Measurements from ENCODE around the gene FNDC3B.

Gene FNDC3B

DNA sequence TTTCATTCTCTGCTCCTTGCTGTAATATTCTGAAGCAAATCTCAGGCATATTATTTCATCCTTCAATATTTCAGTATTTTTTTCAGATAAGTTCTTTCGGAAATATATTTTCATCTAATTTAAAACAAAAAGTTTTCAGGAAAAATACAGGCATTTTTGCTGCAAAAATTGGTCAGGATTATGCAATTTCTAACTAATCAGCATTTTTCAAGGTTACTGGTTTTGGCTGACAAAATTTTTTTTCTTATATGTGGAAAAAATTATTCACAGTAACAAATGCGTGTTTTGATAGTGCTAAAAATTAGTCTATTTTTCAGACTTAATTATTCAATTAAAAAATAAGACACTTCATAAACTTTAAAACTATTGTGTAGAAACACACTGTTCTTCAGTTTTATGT lies 31.4 kb downstream of the FNDC3B start:
- TF ChIP-seq, protein P1, sequence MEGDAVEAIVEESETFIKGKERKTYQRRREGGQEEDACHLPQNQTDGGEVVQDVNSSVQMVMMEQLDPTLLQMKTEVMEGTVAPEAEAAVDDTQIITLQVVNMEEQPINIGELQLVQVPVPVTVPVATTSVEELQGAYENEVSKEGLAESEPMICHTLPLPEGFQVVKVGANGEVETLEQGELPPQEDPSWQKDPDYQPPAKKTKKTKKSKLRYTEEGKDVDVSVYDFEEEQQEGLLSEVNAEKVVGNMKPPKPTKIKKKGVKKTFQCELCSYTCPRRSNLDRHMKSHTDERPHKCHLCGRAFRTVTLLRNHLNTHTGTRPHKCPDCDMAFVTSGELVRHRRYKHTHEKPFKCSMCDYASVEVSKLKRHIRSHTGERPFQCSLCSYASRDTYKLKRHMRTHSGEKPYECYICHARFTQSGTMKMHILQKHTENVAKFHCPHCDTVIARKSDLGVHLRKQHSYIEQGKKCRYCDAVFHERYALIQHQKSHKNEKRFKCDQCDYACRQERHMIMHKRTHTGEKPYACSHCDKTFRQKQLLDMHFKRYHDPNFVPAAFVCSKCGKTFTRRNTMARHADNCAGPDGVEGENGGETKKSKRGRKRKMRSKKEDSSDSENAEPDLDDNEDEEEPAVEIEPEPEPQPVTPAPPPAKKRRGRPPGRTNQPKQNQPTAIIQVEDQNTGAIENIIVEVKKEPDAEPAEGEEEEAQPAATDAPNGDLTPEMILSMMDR (IDR thresholded peaks at IDR 0.05; ENCODE audit: low read depth, low read length), result no peak
- TF ChIP-seq, protein P2, sequence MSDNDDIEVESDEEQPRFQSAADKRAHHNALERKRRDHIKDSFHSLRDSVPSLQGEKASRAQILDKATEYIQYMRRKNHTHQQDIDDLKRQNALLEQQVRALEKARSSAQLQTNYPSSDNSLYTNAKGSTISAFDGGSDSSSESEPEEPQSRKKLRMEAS (IDR thresholded peaks at IDR 0.05; ENCODE audit: low read depth, low read length), result no peak
- TF ChIP-seq MYC (IDR thresholded peaks at IDR 0.05; ENCODE audit: low read depth, low read length), result no peak
- no peak for TF ChIP-seq POLR2A (IDR thresholded peaks at IDR 0.05; ENCODE audit: extremely low read depth, insufficient read length)
- DNase-seq (ENCODE audit: low read depth), result no peak
- H3K4me3 ChIP-seq (ENCODE audit: low read depth, low read length), result no peak overlapping the region

DNA sequence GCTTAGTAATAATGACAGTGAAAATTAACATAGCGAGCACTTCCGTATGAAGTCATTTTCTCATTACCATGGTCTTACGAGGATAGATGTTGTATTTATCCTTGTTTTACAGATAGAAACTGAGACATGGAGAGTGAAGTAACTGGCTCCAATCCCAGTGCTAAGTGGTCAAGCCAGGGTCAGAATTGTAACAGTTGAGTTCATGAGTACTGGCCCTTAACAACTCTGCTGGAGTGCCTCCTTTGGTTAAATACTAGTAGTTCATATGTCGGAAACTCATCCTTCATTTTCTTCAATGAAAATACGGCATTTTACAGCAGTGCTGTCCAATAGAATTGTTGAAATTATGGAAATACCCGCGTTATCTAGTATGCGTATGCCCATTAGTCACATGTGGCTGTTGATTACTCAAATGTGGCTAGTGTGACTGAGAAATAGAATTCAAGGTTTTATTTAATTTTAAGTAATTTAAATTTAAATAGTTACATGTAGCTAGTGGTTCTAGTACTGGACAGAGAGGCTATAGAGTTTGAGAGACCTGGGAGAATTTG lies 32.5 kb downstream of the FNDC3B start:
- no peak overlapping the region for H3K4me3 ChIP-seq (ENCODE audit: low read depth, low read length)
- no peak for TF ChIP-seq MYC (IDR thresholded peaks at IDR 0.05; ENCODE audit: low read depth, low read length)
- TF ChIP-seq, protein P2 (IDR thresholded peaks at IDR 0.05; ENCODE audit: low read depth, low read length), result no peak
- TF ChIP-seq, protein P1 (IDR thresholded peaks at IDR 0.05; ENCODE audit: low read depth, low read length), result no peak
- no peak for TF ChIP-seq POLR2A (IDR thresholded peaks at IDR 0.05; ENCODE audit: extremely low read depth, insufficient read length)
- DNase-seq (ENCODE audit: low read depth), result no peak

DNA sequence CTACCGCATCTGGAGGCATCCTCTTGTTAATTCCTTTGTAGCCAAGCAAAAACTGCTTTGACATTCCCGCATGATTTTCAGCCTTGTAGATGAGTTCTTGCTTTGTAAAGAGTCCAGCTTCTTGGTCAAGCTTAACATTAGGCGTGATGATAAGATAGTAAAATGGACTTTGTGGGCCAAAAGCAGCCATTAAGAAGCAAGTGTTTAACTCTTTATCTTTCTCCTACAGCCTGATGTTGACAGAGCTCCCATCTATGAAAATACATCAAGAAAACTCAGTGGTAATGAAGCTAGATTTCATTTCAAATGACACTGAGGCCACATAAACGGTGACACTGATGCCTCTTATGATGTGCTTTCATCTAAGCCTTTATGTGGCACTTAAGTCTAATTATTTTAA lies 33.2 kb downstream of the FNDC3B start:
- TF ChIP-seq, protein P2 (IDR thresholded peaks at IDR 0.05; ENCODE audit: low read depth, low read length), result no peak
- TF ChIP-seq, protein P1 (IDR thresholded peaks at IDR 0.05; ENCODE audit: low read depth, low read length), result no peak
- no peak for TF ChIP-seq POLR2A (IDR thresholded peaks at IDR 0.05; ENCODE audit: extremely low read depth, insufficient read length)
- no peak for TF ChIP-seq MYC (IDR thresholded peaks at IDR 0.05; ENCODE audit: low read depth, low read length)
- H3K4me3 ChIP-seq (ENCODE audit: low read depth, low read length), result no peak overlapping the region
- no peak for DNase-seq (ENCODE audit: low read depth)

DNA sequence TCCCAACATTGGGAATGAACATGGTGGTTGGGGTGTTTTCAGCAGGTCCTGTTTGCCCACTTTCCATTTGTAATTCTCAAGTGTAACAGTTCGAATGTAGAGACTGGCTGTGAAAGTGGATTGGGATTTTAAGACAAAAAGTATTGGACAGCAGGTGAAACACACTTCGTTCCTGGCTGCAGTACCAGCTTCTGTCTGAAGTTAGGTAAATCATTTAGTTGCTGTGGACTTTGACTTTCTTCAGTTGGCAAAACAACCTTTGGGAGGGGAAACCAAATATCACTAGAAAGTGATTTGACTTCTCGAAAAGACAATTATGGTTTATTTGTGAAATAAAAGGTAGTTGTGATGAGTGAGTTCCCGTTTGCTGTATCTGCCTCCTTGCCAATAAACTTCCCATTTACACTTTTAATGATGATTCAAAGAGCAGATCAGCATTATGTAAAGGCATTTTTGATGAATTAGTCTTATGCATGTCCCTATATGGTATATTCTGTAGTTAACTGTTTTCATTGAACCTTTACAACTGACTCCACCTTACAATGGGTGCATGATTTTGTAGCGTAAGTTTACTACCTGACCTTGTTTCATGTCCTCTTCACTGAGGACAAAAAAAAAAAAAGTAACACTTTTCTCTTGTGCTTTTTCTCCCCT lies 34.0 kb downstream of the FNDC3B start:
- DNase-seq (ENCODE audit: low read depth), result no peak
- TF ChIP-seq, protein P1 (IDR thresholded peaks at IDR 0.05; ENCODE audit: low read depth, low read length), result no peak
- TF ChIP-seq, protein P2 (IDR thresholded peaks at IDR 0.05; ENCODE audit: low read depth, low read length), result no peak
- TF ChIP-seq MYC (IDR thresholded peaks at IDR 0.05; ENCODE audit: low read depth, low read length), result no peak
- TF ChIP-seq POLR2A (IDR thresholded peaks at IDR 0.05; ENCODE audit: extremely low read depth, insufficient read length), result no peak
- no peak overlapping the region for H3K4me3 ChIP-seq (ENCODE audit: low read depth, low read length)

DNA sequence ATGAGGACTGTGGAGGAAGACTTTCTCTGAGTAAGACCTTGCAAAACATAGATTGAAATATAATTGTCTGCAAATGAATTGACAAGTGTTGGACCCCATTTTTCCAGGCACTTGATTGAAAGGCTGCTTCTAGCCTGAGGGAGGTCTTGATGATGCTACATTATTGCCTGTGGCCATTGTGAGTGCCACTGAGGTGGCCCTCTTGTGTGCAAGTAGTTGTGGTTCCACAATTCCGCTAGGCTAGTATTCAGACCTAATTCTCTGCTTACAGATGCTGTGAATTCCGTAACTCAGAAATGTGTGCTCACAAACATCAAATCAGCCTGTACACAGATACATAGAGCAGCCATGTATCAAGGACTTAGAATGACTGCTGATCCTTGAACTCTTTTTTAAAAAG lies 34.7 kb downstream of the FNDC3B start:
- H3K4me3 ChIP-seq (ENCODE audit: low read depth, low read length), result peak overlapping the region; percentile 23
- TF ChIP-seq, protein P2 (IDR thresholded peaks at IDR 0.05; ENCODE audit: low read depth, low read length), result no peak
- TF ChIP-seq MYC (IDR thresholded peaks at IDR 0.05; ENCODE audit: low read depth, low read length) (no peak), POLR2A (IDR thresholded peaks at IDR 0.05; ENCODE audit: extremely low read depth, insufficient read length) (no peak)
- TF ChIP-seq, protein P1 (IDR thresholded peaks at IDR 0.05; ENCODE audit: low read depth, low read length), result no peak
- DNase-seq (ENCODE audit: low read depth), result peak; percentile 68
